Measurements from ENCODE around the gene RBP5. TPM values are rescaled to one million over a fixed set of nuclear protein-coding genes. Genes with fewer than 3 reads are reported as not detected.
A peak's percentile ranks its signal among the peaks of the same experiment; 100 is the strongest.

The RBP5 gene
- total RNA-seq, 1 experiment from 2014 or later: not detected

DNA sequence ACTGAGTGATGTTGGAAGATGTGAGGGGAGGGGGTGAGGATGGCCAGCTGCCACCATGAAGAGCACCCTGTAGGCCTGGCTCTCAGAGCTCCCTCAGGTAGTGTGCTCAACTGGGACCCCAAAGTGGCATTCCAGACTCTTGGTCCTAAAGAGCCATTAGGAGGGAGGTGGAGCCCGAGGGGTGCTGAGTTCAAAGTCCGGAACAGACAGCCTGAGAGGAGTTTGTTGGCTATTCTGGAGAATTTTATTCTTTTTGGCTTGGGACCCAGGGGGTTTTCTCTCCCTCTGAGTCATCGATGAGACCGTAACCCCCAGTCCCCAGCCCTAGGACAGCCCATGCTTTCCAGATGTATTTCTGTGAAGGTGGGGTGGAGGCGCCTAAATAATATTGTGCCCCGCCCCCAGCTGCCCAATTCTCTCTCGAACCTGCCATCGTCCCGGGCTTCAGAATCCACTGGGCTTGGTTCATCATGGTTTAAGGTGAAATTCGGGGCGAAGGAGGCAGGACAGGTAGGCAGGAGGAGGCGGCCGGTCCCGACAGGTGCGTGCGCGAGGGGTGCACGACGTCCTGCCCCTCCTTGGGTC, 690 bp upstream of the RBP5 start:
- no TSS peak for BruUV-seq (replicated peaks)
- ChIA-PET CTCF (no interaction called here), POLR2A (ENCODE audit: low non-redundant PET) (no interaction called here)
- TF ChIP-seq EZH2 (IDR thresholded peaks at IDR 0.05; ENCODE audit: borderline replicate concordance, low read depth, low read length, poor library complexity, severe bottlenecking) (no peak), CTCF (conservative IDR thresholded peaks at IDR 0.05; ENCODE audit: low read depth, low read length) (no peak)
- no peaks in the 10 kb centered on the region for H3K27me3 ChIP-seq (replicated peaks; ENCODE audit: insufficient read depth, low read depth, low read length, poor library complexity)
- peak overlapping the region; percentile 58 for H3K27ac ChIP-seq (ENCODE audit: low read depth, low read length, poor library complexity, severe bottlenecking)
- intact Hi-C loops (cut with micrococcal nuclease; ENCODE audit: unreplicated experiment): no loop called here
- H3K36me3 ChIP-seq (ENCODE audit: insufficient read depth, low read length, poor library complexity, severe bottlenecking): no peaks in the 10 kb centered on the region
- no peak for DNase-seq (ENCODE audit: low spot score)
- H3K4me1 ChIP-seq (ENCODE audit: insufficient read depth, low read length, poor library complexity, severe bottlenecking): no peaks in the 10 kb centered on the region
- peak overlapping the region; percentile 59 for H3K4me3 ChIP-seq (ENCODE audit: low read depth, low read length, poor library complexity, severe bottlenecking)
- no peaks in the 10 kb centered on the region for H3K9me3 ChIP-seq (ENCODE audit: low read depth, low read length, poor library complexity, severe bottlenecking)

GRCh38 chr12:7127916-7128626, 618 bp downstream of the RBP5 start:
- BruUV-seq (replicated peaks): no TSS peak
- no peaks in the 10 kb centered on the region for H3K4me1 ChIP-seq (ENCODE audit: insufficient read depth, low read length, poor library complexity, severe bottlenecking)
- ChIA-PET CTCF (no interaction called here), POLR2A (ENCODE audit: low non-redundant PET) (no interaction called here)
- H3K36me3 ChIP-seq (ENCODE audit: insufficient read depth, low read length, poor library complexity, severe bottlenecking): no peaks in the 10 kb centered on the region
- no peak for DNase-seq (ENCODE audit: low spot score)
- no peaks in the 10 kb centered on the region for H3K27me3 ChIP-seq (replicated peaks; ENCODE audit: insufficient read depth, low read depth, low read length, poor library complexity)
- TF ChIP-seq EZH2 (IDR thresholded peaks at IDR 0.05; ENCODE audit: borderline replicate concordance, low read depth, low read length, poor library complexity, severe bottlenecking) (no peak), CTCF (conservative IDR thresholded peaks at IDR 0.05; ENCODE audit: low read depth, low read length) (no peak)
- H3K9me3 ChIP-seq (ENCODE audit: low read depth, low read length, poor library complexity, severe bottlenecking): no peaks in the 10 kb centered on the region
- no peak overlapping the region for H3K4me3 ChIP-seq (ENCODE audit: low read depth, low read length, poor library complexity, severe bottlenecking)
- no peak overlapping the region for H3K27ac ChIP-seq (ENCODE audit: low read depth, low read length, poor library complexity, severe bottlenecking)
- intact Hi-C loops (cut with micrococcal nuclease; ENCODE audit: unreplicated experiment): no loop called here

DNA sequence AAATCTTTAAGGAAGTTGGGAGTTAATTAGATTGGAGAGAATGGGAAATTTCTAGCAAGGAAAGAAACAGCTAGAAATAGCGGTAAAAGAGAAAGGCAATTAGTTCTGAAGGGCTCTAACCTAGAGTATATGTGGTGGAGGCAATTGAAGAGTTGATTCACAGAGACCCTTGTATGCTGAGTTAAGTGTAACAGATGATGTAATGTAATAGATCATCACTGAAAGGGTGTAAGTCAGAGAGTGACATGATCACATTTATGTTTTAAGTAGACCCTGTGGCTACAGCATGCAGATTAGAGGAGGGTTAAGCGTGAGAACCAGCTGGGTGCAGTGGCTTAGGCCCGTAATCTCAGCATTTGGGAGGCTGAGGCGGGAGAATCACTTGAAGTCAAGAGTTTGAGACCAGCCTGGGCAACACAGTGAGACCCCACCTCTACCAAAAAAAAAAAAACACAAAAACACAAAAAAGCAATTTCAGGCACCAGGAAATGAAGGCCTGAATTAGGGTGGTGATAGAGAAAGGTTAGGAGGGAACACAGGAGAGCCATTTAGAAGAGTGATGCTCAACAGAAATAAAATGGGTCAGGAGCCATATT, 3.0 kb downstream of the RBP5 start:
- no peaks in the 10 kb centered on the region for H3K9me3 ChIP-seq (ENCODE audit: low read depth, low read length, poor library complexity, severe bottlenecking)
- no peaks in the 10 kb centered on the region for H3K4me1 ChIP-seq (ENCODE audit: insufficient read depth, low read length, poor library complexity, severe bottlenecking)
- H3K27ac ChIP-seq (ENCODE audit: low read depth, low read length, poor library complexity, severe bottlenecking): no peak overlapping the region
- DNase-seq (ENCODE audit: low spot score): no peak
- BruUV-seq (replicated peaks): no TSS peak
- TF ChIP-seq CTCF (conservative IDR thresholded peaks at IDR 0.05; ENCODE audit: low read depth, low read length): no peak
- TF ChIP-seq EZH2 (IDR thresholded peaks at IDR 0.05; ENCODE audit: borderline replicate concordance, low read depth, low read length, poor library complexity, severe bottlenecking): no peak
- no peaks in the 10 kb centered on the region for H3K36me3 ChIP-seq (ENCODE audit: insufficient read depth, low read length, poor library complexity, severe bottlenecking)
- no peak overlapping the region for H3K4me3 ChIP-seq (ENCODE audit: low read depth, low read length, poor library complexity, severe bottlenecking)
- H3K27me3 ChIP-seq (replicated peaks; ENCODE audit: insufficient read depth, low read depth, low read length, poor library complexity): no peaks in the 10 kb centered on the region
- POLR2A ChIA-PET (ENCODE audit: low non-redundant PET): no interaction called here
- CTCF ChIA-PET: interaction anchor here (0.7 kb wide), 1 partner anchor 100 kb away, joined by 8 read pairs; no protein-coding TSS in a partner anchor
- intact Hi-C loops (cut with micrococcal nuclease; ENCODE audit: unreplicated experiment): no loop called here

Measured in A673 (cell line).